Endothelial cell of umbilical vein (primary cell): ENCODE data around the gene ZNF672.

Experiments used
- CTCF ChIP-seq, 2 donors: IDR thresholded peaks; 1 replicate in 1 of 2; 2 replicates in 1 of 2; pipeline ENCODE4 v1.5.1; 2011; ENCODE audit warnings: low read length in 2 of 2, mild to moderate bottlenecking in 2 of 2, moderate library complexity in 2 of 2, control low read depth in 1 of 2, inconsistent platforms in 1 of 2, low read depth in 1 of 2; ENCODE audit not compliant: insufficient read depth in 1 of 2; ENCODE audit errors: extremely low read depth in 1 of 2
- EZH2 ChIP-seq: IDR thresholded peaks from 2 replicates; pipeline ENCODE4 v1.6.1; 2012; ENCODE audit warnings: borderline replicate concordance, low read depth, mild to moderate bottlenecking, moderate library complexity, low read length, inconsistent platforms; ENCODE audit not compliant: severe bottlenecking
- POLR2AphosphoS5 ChIP-seq: IDR thresholded peaks from 2 replicates; pipeline ENCODE4 v1.6.1; 2012; ENCODE audit warnings: low read depth, mild to moderate bottlenecking, control low read depth, low read length, moderate library complexity; ENCODE audit not compliant: insufficient read depth

- TF ChIP-seq POLR2AphosphoS5 (no peak), EZH2 (no peak), CTCF (IDR thresholded peaks at IDR 0.05; ENCODE audit: extremely low read depth in 1 of 2, insufficient read depth in 1 of 2, low read depth in 1 of 2, low read length in 2 of 2) (no peak)
These were observed 9.3 kb downstream of the ZNF672 start for GRCh38 chr1:248847181-248847955.
